K562 (cell line): ENCODE results near the gene FBXO21.
"Not testable (repeated sequence)": the region's sequence is repeated elsewhere in the genome, so short reads cannot be mapped to it uniquely, and the experiment has no call there.

Experiments
- MAFG ChIP-seq: fragments of 450-650 bp; conservative IDR thresholded peaks from 2 replicates; pipeline ENCODE4 v1.6.1; 2016; ENCODE audit warnings: missing genetic modification characterization, missing compliant biosample characterization
- SREBF2 ChIP-seq: sonication (generic); formaldehyde crosslinking; IDR thresholded peaks from 2 replicates; pipeline ENCODE4 v1.4.0; 2020; ENCODE audit warnings: mild to moderate bottlenecking, missing genetic modification reagents

GRCh38 chr12:117199956-117200744 lies 9.9 kb upstream of the FBXO21 start:
- not testable (repeated sequence) for TF ChIP-seq MAFG (tag); SREBF2 (CRISPR knock-in tag)
